Measurements from ENCODE around the gene PAX6.

Gene PAX6

GRCh38 chr11:31822175-31822926 lies 11.2 kb upstream of the PAX6 start:
- DNase-seq, result no peak

DNA sequence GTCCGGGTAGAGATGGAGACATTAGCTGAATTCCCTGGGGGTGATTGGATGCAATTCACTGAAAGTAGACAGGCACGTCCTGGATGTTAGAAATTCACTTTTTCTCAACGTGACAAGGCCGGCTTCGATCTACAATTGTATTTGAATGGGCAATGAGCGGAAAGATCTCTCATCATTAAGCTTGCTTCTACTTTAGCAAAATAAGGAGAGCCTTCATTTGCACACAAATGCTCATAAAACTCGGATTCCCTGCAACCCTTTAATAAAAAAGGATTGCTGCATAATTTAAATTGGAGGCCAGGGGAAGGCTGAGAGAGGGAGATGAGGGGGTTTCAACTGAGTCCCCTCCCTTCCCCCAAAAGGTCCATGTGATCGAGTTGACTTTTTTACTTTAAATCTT lies 10.6 kb upstream of the PAX6 start:
- DNase-seq, result no peak

DNA sequence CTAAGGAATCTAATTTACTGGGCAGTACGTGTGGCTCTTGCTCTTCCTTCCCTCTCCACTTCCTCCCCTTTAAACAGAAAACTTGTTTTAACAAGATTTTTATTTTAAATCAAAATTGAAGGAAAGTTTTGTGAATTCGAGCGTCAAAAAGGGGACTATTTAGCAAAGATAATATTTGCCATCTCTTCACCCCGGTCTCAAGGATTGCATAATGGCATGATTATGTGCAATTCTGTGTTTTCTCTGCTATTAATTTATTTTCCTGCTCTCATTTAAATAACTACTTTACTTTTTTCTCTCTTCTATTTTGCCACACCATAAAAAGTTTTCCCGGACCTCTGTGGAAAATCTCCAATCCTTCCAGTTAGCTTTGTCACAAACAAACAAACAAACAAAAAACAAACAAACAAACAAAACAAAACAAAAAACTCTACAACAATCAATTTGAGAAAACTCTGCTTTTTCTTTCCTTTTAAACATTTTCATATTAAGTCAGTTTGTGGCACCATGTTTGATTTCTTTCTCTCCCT lies 10.2 kb upstream of the PAX6 start:
- no peak for DNase-seq

DNA sequence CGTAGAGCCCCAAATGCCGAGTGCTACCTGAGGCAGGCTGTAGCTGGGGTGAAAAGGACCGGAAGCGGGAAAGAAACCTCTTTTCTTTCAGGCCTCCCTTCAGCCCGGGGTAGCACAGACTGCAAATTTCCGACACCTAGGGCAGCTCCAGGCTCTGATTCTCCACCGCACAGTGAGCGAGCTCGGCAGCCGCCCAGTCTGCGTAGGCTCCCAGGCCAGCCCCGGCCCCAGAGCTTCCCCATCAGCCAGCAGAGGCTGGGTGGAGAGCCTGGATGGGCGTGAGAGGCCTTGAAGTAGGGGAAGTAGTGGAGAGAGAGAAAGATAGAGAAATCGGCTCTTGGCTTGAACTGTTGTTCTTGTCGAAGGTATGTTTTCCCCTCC lies 9.3 kb upstream of the PAX6 start:
- no peak for DNase-seq

GRCh38 chr11:31819621-31820437 lies 8.7 kb upstream of the PAX6 start:
- no peak for DNase-seq

DNA sequence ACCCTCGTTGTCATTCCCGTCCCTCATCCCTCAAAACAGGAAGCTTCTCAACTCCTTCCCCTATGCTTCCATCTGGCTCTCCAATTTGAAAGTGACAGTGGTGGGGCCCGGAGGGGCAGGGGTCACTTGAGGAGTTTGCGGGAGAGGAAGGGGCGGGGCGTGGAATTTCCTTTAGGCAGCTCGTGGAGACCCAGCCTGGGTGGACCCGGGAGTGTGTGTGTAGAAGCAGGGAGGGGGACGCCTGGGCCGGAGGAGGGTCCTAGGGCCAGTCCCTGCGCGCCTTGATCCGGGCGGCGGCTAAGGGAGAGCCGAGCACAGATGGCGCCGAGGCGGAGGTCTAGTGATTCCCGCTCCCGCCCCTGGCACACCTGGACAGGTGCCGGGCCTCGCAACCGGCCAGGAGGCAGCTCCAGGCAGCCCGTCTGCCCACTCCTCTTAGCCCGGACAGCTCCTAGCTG lies 7.8 kb upstream of the PAX6 start:
- no peak for DNase-seq

DNA sequence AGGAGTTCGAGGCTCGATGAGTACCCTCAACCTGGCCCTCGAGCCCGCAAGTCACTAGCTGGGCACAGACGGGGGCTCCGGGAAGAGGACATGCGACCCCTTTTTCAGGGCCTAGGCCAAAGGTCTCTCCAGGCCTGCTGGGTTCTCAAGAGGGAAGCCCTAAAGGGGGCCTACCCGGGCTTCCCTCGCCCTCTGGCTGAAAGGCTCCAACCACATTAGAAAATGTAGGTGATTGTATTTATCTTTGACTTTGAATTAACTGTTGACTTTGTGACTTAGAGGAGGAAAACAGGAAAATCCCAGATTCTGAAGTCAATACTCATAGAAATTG lies 7.3 kb upstream of the PAX6 start:
- DNase-seq, result no peak

GRCh38 chr11:31817621-31818424 lies 6.7 kb upstream of the PAX6 start:
- DNase-seq, result peak in 1 of 2 experiments; percentile 21

DNA sequence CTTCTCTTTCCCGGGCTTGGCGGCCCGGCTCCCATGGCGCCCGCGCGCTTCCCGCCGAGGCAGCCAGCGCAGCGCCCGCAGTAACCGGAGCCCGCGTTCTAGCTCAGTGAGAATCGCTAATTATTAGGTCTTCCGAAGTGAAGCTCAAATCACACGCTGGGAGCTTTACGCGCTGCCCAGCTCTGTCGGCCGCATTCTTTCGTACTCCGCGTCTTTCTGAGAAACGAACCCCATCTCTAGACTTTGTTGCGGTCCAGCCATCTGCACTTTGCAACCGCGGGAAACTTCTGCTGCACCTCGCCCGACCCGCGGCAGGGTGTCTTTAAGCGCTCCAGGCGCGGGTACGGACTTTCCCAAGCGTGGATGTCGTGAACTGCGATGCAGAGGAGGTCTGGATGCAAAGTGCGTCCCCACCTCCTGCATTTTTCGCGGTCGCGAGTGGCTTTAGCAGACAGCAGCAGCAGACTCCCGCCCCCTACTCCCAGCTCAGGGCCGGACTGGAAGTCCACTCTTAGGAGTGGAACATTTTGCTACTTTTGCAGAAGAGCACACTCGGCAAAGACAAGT lies 6.0 kb upstream of the PAX6 start:
- DNase-seq, result no peak

DNA sequence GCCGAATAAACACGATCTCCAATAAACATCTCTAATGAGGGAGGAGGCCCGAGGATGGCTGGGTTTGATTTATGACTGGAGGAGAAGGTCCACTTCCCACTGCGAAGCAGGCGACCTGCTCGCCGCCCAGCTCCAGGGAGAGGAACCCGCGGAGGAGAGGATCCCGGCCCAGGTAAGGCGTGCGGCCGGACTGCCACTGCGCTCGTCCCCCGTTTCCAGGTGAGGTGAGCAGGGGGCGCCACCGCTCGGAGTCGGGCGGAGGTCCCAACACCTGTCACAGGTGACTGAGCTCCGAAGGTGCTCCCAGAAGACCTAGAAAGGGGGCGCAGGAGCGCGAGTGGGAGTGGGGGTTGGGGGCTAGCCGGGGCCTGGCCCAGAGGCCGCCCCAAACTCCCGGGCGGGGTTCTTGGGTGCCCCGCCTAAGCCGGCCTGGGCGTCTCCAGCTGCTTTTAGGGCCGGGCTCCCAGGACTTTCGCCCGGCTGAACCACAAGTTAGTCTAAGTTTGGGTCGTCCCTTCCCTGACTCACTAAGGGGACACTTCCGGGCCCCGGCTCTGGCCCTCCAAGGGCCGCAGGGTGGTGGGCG lies 5.4 kb upstream of the PAX6 start:
- DNase-seq, result peak in 1 of 2 experiments; percentile 24

DNA sequence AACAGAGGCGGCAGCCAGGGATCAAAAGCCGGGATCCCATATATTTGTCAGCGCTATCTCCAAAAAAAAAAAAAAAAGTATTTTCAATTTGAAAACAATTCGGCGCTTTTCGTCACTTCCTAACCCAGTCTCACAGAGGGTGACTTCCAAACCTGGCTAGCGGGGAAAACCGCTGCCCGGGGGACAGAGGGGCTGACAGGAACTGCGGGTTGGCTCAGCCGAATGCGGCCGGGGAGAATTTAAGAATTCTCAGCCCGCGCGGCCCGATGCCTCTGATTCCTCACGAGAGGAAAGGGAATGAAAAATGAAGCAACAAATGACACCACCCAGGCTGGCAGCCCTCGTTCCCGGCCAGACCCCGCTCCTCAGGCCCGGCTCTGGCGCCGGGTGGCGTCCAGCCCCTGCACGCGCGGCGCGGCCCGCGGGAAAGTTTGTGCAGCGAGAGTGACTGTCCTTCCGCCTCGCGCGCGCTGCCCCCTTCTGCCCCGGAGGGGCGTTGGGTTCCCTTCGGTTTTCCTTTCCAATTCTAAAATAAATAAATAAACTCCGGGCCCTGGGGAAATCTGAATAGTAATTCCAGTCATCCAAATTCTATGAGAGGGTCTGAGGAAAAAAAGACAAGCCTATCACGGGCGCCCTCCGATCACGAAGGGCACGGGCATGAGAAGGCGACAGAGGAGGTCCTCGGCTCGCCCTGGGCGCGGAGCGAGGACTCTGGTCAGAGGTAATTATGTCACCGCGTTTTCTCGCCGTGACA lies 4.8 kb upstream of the PAX6 start:
- DNase-seq, result peak in 1 of 2 experiments; percentile 47

DNA sequence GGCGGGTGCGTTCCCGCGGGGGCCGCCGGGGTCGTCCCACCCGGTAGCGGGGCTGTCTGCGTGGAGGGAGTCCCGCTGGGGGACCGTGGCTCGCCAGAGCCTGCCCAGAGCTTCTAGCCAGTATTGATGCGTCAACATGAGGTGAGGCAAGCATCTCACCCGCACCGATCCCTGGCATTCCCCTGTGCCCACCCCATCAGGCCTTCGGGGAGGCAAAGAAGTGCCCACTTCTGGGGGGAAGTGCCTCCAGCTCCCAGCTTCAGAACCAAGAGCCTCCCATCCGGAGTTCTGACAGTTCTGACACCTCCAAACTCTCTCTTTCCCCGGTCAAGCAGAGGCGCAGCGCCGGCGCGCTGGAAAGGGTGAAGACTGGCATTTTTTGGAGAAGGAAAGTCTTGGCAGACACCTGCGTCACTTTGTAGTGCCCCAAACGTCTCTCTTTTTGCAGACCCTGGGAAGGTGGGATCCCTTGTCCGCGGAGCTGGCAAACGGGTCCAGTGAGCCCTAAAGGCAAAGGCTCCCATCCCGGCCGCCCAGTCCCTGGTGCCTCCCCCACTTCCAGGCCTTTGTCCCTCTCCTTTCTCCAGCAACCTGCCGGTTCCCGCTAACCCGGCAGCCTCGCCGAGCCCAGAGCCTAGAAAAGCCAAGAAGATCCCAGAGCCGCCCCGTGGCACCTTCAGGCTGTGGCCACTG lies 3.2 kb upstream of the PAX6 start:
- DNase-seq, result no peak

GRCh38 chr11:31813391-31814175 lies 2.5 kb upstream of the PAX6 start:
- DNase-seq, result peak; percentile 34 to 41

DNA sequence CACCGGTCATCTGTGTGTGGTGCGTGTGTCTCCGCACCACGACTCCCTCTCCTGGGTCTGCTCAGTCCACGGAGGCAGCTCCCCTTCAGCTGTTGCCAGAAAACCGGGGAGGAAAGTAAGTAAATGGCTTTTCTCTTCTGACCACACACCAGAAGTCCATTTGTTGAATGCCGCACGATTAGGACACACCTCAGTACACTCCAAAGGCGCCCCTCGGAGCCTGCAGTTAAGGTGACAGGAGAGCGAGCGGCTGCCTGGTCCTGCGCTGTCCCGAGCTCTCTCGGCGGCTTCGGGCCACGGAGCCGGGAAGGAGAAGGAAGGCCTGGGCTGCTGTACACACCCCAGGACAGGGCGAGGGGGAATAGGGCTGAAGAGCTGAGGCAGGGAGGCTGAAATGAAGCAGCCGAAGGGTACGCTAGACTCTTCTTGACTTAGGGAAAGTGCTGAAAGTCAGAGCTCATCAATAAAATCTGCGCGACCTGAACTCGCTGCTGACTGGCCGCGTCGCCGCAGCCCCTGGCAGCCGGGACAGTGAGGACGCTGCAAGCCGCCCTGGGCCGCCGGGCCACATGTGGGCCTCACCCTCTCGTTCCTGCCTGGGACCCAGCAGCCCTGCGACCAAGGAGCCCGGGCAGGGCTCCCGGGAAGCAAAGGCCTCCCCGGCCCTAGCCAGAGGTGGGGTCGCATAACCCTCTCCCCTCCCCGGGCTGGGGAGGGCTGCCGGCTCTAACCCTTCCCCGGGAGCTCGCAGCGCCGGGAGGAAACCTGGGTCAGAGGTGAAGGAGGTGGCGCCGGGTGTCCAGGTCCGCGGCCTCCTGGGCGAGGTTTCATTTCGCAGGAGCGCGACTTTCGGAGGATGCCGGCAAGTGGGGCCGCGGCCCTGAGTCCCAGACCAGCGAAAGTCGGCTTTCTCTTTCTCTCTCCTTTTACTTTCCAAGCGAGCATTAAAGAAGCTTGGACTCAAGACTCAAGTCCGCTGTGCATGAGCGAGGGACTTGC lies 1.6 kb upstream of the PAX6 start:
- DNase-seq, result peak in 1 of 2 experiments; percentile 49

- DNase-seq, result peak; percentile 21 to 46
Observed at GRCh38 chr11:31809857-31810778, 1.0 kb downstream of the PAX6 start.

DNA sequence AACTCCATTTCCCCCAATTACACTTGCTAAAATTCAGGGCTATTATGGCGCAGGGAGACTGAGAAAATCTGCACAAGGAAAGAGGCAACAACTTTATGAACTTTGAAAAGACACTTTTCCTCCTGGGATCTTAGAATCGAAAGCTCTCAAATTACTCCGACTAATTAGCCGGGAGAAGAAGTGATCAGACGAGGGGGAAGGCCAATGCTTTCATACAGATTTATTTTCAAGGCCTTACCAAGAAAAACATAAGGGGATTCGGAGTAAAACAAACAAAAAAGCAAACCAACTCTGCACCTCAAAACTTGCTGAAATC lies 1.6 kb downstream of the PAX6 start:
- DNase-seq, result no peak

DNA sequence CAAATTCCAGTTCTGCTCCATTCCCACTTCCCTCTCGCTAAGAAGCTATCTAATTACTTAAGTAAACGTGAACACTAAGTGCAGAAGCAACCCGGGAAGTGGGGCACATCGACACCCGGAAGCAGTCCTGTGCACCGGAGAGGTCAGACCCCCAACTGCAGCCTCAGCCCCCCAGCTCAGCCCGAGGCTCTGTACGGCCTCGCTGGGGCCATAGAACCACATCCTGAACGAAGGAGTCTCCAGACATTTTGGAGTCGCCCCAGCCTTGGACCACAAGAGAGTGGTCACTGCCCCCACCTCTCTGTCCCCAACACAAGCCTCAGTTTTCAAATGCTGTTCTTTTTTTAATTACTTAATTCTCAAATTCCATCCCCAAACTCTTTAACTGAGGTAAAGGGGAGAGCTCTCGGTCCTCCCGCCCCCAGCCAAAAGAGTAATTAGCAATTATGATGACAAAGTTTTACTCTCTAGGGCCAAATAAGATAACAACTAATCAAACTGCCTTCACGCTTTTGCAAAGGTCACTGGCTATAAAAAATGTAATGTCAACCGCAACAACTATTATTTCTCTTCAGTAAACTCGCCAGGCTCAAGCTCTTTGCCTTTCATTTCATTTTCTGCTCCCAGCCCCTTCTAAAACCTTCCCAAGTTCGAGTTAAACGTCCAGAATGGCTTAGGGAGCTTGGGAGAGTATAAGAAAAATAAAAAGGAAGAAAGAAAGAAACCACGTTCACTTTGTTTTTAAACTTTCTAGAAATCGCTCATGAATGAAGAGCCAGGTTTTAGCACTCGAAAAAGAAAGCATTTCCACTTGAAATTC lies 2.2 kb downstream of the PAX6 start:
- no peak for DNase-seq
